ENCODE results near the gene NT5DC2. TPM values are rescaled to one million over a fixed set of nuclear protein-coding genes. Genes with fewer than 3 reads are reported as not detected.
A peak's percentile ranks its signal among the peaks of the same experiment; 100 is the strongest.

The NT5DC2 gene
- total and polyA plus RNA-seq, 3 experiments from 2014 or later, result 1.2 to 84.6 (median 80.3) TPM

DNA sequence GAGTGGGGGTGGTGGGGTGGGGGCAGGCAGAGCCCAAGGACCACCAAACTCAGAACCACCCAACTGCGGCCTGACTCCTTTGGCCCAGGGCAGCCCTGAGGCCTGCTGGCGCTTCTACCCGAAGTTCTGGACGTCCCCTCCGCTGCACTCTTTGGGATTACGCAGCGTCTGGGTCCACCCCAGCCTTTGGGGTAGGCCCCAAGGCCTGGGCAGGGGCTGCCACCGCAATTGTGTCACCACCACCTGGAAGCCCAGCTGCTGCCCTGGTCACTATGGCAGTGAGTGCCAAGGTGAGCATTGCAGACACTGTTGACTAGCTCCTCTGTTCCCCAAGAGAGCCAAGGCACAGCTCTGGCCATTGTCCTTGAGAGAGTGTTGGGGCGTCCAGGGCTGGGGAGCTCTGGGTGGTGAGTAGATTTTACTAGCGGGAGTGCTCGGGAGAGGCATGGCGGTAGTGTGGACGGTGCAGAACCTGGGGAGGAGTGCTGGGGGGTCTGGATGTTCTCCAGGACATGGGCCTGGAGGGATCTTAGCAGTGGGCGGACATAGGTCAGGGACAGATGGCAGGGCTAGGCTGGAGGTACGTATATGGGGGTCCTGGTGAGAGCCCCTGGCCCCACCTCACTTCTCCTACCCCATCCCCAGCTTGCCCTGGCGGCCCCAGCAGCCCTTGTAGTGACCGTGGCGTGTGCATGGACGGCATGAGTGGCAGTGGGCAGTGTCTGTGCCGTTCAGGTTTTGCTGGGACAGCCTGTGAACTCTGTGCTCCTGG is 12.8 kb downstream of the NT5DC2 start:
- CTCF ChIA-PET, result no interaction called here
- Mint-ChIP-seq H3K4me1 (no peaks in the 10 kb centered on the region), H3K4me3 (no peak overlapping the region), H3K36me3 (no peaks in the 10 kb centered on the region), H3K27me3 (peaks cover 0 to under 1% of the 10 kb centered on the region in 2 donors), H3K27ac (no peak overlapping the region), H3K9me3 (no peaks in the 10 kb centered on the region)
- Histone ChIP-seq H3K9me3 (ENCODE audit: low read length) (no peaks in the 10 kb centered on the region), H3K27me3 (ENCODE audit: insufficient read depth, low read length, poor library complexity, severe bottlenecking) (no peaks in the 10 kb centered on the region), H3K4me3 (ENCODE audit: low read length) (no peak overlapping the region), H3K4me1 (ENCODE audit: insufficient read depth, low read length) (no peaks in the 10 kb centered on the region), H3K27ac (ENCODE audit: low read depth, low read length) (no peak overlapping the region), H3K36me3 (ENCODE audit: insufficient read depth, low read length) (no peaks in the 10 kb centered on the region)
- POLR2A ChIA-PET, result no interaction called here
- DNase-seq, result no peak

GRCh38 chr3:52520141-52520667 is 13.5 kb downstream of the NT5DC2 start:
- H3K27me3 Mint-ChIP-seq, result no peaks in the 10 kb centered on the region
- DNase-seq, result no peak
- Histone ChIP-seq H3K36me3 (ENCODE audit: insufficient read depth, low read length) (no peaks in the 10 kb centered on the region), H3K27me3 (ENCODE audit: insufficient read depth, low read length, poor library complexity, severe bottlenecking) (no peaks in the 10 kb centered on the region), H3K27ac (ENCODE audit: low read depth, low read length) (no peak overlapping the region), H3K4me1 (ENCODE audit: insufficient read depth, low read length) (no peaks in the 10 kb centered on the region), H3K9me3 (ENCODE audit: low read length) (no peaks in the 10 kb centered on the region), H3K4me3 (ENCODE audit: low read length) (no peak overlapping the region)
- H3K27ac Mint-ChIP-seq, result peak overlapping the region in 1 of 8 donors; percentile 47
- no peak overlapping the region for H3K4me3 Mint-ChIP-seq
- H3K36me3 Mint-ChIP-seq, result no peaks in the 10 kb centered on the region
- H3K4me1 Mint-ChIP-seq, result no peaks in the 10 kb centered on the region
- ChIA-PET CTCF (no interaction called here), POLR2A (no interaction called here)
- H3K9me3 Mint-ChIP-seq, result no peaks in the 10 kb centered on the region

DNA sequence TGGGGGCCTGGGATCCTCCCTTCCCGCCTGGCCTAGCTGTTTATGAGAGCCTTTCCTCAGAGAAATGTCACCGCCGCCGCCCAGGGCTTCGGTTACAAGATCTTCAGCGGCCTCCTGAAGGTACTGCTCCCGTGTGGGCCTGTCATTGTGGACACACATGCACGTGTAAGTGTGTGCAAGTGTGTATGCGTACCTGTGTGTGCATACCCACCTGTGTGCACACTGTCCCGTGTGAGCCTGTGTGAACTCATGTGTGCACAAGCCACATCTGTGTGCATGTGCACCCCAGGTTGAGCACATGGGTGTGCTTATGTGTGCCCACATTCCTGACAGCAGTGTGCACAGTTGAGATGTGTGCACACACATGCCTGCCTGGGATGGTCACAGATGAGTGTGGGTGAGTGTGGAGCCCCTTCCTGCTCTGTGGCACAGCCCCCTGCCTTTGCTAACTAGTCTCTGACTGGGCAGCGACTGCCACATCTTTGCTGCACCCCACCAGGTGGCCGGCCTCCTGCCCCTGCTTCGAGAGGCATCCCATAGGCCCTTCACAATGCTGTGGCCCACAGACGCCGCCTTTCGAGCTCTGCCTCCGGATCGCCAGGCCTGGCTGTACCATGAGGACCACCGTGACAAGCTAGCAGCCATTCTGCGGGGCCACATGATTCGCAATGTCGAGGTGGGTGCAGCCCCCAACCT is 14.1 kb downstream of the NT5DC2 start:
- Mint-ChIP-seq H3K9me3 (no peaks in the 10 kb centered on the region), H3K4me3 (no peak overlapping the region), H3K36me3 (no peaks in the 10 kb centered on the region), H3K27ac (peak overlapping the region in 1 of 8 donors; percentile 47), H3K4me1 (no peaks in the 10 kb centered on the region), H3K27me3 (no peaks in the 10 kb centered on the region)
- Histone ChIP-seq H3K27me3 (ENCODE audit: insufficient read depth, low read length, poor library complexity, severe bottlenecking) (no peaks in the 10 kb centered on the region), H3K9me3 (ENCODE audit: low read length) (no peaks in the 10 kb centered on the region), H3K4me3 (ENCODE audit: low read length) (no peak overlapping the region), H3K36me3 (ENCODE audit: insufficient read depth, low read length) (no peaks in the 10 kb centered on the region), H3K4me1 (ENCODE audit: insufficient read depth, low read length) (no peaks in the 10 kb centered on the region), H3K27ac (ENCODE audit: low read depth, low read length) (no peak overlapping the region)
- DNase-seq, result no peak
- ChIA-PET POLR2A (no interaction called here), CTCF (no interaction called here)

DNA sequence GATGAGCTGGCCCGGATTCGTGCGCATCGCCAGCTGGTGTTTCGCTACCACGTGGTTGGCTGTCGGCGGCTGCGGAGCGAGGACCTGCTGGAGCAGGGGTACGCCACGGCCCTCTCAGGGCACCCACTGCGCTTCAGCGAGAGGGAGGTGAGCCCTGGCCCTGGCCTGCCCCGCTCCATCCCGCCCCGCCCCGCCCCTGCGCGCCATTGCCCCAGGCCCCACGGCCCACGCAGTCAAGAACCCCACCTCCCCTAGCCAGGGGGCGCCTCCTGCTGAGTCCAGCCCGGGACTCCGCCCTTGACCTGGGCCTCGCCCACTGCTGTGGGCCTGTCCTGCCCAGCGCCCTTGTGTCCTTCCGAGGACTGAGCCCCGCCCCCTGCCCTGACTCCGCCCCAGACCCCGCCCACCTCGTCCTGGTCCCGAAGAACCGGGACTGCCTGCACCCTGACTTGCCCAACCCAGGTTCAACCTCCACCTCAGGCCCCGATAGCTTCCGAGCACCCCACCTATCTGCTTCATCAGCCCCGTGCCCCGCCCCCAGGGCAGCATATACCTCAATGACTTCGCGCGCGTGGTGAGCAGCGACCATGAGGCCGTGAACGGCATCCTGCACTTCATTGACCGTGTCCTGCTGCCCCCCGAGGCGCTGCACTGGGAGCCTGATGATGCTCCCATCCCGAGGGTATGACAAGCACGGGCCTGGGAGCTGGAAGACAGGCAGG is 14.8 kb downstream of the NT5DC2 start:
- Histone ChIP-seq H3K9me3 (ENCODE audit: low read length) (no peaks in the 10 kb centered on the region), H3K27me3 (ENCODE audit: insufficient read depth, low read length, poor library complexity, severe bottlenecking) (no peaks in the 10 kb centered on the region), H3K27ac (ENCODE audit: low read depth, low read length) (no peak overlapping the region), H3K36me3 (ENCODE audit: insufficient read depth, low read length) (no peaks in the 10 kb centered on the region), H3K4me3 (ENCODE audit: low read length) (no peak overlapping the region), H3K4me1 (ENCODE audit: insufficient read depth, low read length) (no peaks in the 10 kb centered on the region)
- ChIA-PET CTCF (no interaction called here), POLR2A (no interaction called here)
- Mint-ChIP-seq H3K36me3 (no peaks in the 10 kb centered on the region), H3K4me3 (no peak overlapping the region), H3K9me3 (no peaks in the 10 kb centered on the region), H3K27me3 (no peaks in the 10 kb centered on the region), H3K4me1 (no peaks in the 10 kb centered on the region), H3K27ac (peak overlapping the region in 1 of 8 donors; percentile 29)
- DNase-seq, result no peak

GRCh38 chr3:52517796-52518722 is 15.6 kb downstream of the NT5DC2 start:
- Histone ChIP-seq H3K27ac (ENCODE audit: low read depth, low read length) (no peak overlapping the region), H3K9me3 (ENCODE audit: low read length) (no peaks in the 10 kb centered on the region), H3K4me3 (ENCODE audit: low read length) (no peak overlapping the region), H3K4me1 (ENCODE audit: insufficient read depth, low read length) (no peaks in the 10 kb centered on the region), H3K36me3 (ENCODE audit: insufficient read depth, low read length) (no peaks in the 10 kb centered on the region), H3K27me3 (ENCODE audit: insufficient read depth, low read length, poor library complexity, severe bottlenecking) (no peaks in the 10 kb centered on the region)
- ChIA-PET CTCF (no interaction called here), POLR2A (no interaction called here)
- Mint-ChIP-seq H3K4me1 (no peaks in the 10 kb centered on the region), H3K36me3 (no peaks in the 10 kb centered on the region), H3K27me3 (no peaks in the 10 kb centered on the region), H3K27ac (peak overlapping the region in 1 of 8 donors; percentile 89), H3K4me3 (no peak overlapping the region), H3K9me3 (no peaks in the 10 kb centered on the region)
- DNase-seq, result no peak

DNA sequence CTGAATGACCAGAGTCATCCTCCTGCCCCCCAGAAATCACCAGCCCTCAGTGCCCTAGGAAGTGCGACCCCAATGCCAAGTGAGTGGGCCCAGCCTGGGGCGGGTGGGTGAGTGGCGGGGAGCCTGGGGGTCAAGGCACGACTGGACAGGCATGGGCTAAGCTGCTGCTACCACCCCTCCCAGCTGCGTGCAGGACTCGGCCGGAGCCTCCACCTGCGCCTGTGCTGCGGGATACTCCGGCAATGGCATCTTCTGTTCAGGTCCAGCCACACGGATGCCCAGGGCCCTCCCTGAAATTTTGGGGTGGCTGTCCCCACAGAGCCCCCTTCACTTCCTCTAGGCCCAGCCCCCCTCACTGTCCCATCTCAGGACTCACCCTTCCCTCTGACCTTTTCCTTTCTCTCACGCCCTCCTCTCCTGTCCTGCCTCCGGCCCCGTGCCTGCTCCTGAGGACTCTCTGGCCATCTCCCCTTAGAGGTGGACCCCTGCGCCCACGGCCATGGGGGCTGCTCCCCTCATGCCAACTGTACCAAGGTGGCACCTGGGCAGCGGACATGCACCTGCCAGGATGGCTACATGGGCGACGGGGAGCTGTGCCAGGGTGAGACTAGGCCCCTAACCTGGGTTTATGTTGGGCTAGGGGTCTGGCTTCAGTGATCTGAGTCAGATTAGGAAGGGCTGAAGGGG is 17.0 kb downstream of the NT5DC2 start:
- no peak for DNase-seq
- Mint-ChIP-seq H3K27ac (peak overlapping the region in 1 of 8 donors; percentile 75), H3K36me3 (no peaks in the 10 kb centered on the region), H3K4me3 (no peak overlapping the region), H3K27me3 (no peaks in the 10 kb centered on the region), H3K4me1 (no peaks in the 10 kb centered on the region), H3K9me3 (no peaks in the 10 kb centered on the region)
- Histone ChIP-seq H3K9me3 (ENCODE audit: low read length) (no peaks in the 10 kb centered on the region), H3K27ac (ENCODE audit: low read depth, low read length) (no peak overlapping the region), H3K36me3 (ENCODE audit: insufficient read depth, low read length) (no peaks in the 10 kb centered on the region), H3K4me3 (ENCODE audit: low read length) (no peak overlapping the region), H3K27me3 (ENCODE audit: insufficient read depth, low read length, poor library complexity, severe bottlenecking) (no peaks in the 10 kb centered on the region), H3K4me1 (ENCODE audit: insufficient read depth, low read length) (no peaks in the 10 kb centered on the region)
- ChIA-PET POLR2A (no interaction called here), CTCF (no interaction called here)

GRCh38 chr3:52515192-52515591 is 18.5 kb downstream of the NT5DC2 start:
- CTCF ChIA-PET, result no interaction called here

More at GRCh38 chr3:52515192-52515591, 18.5 kb downstream of the NT5DC2 start:
- Mint-ChIP-seq H3K4me3 (no peak overlapping the region), H3K9me3 (no peaks in the 10 kb centered on the region), H3K27ac (peak overlapping the region in 1 of 8 donors; percentile 73), H3K27me3 (no peaks in the 10 kb centered on the region), H3K4me1 (no peaks in the 10 kb centered on the region), H3K36me3 (no peaks in the 10 kb centered on the region)
- DNase-seq, result no peak
- Histone ChIP-seq H3K36me3 (ENCODE audit: insufficient read depth, low read length) (no peaks in the 10 kb centered on the region), H3K4me3 (ENCODE audit: low read length) (no peak overlapping the region), H3K4me1 (ENCODE audit: insufficient read depth, low read length) (no peaks in the 10 kb centered on the region), H3K27ac (ENCODE audit: low read depth, low read length) (no peak overlapping the region), H3K27me3 (ENCODE audit: insufficient read depth, low read length, poor library complexity, severe bottlenecking) (no peaks in the 10 kb centered on the region), H3K9me3 (ENCODE audit: low read length) (no peaks in the 10 kb centered on the region)
- POLR2A ChIA-PET, result no interaction called here
